Upper lobe of right lung (tissue), 1 donor: Measurements from ENCODE around the gene PHRF1. TPM values are rescaled to one million over a fixed set of nuclear protein-coding genes. Genes with fewer than 3 reads are reported as not detected.
A peak's percentile ranks its signal among the peaks of the same experiment; 100 is the strongest.

Source experiments
- ATAC-seq: fragments of 200-7000 bp; cut with Tn5 transposase; one replicate; pipeline ENCODE4 v1.9.1; 2020; ENCODE audit warnings: mild to moderate bottlenecking, moderate library complexity
- DNase-seq: peaks from one replicate; pipeline ENCODE4 v3.0.0-alpha.2; 2020
- H3K27ac ChIP-seq: fragments of 200-600 bp; one replicate; pipeline ENCODE4 v1.8.0; 2022
- H3K27me3 ChIP-seq: fragments of 200-600 bp; one replicate; pipeline ENCODE4 v1.8.0; 2022; ENCODE audit warnings: mild to moderate bottlenecking
- H3K36me3 ChIP-seq: fragments of 200-600 bp; one replicate; pipeline ENCODE4 v1.8.0; 2022
- H3K4me1 ChIP-seq: fragments of 200-600 bp; one replicate; pipeline ENCODE4 v1.8.0; 2022
- H3K4me3 ChIP-seq: fragments of 200-600 bp; one replicate; pipeline ENCODE4 v1.8.0; 2022; ENCODE audit warnings: mild to moderate bottlenecking
- H3K9me3 ChIP-seq: fragments of 200-600 bp; one replicate; pipeline ENCODE4 v1.8.0; 2022
- intact Hi-C: fragments of 100-400 bp; cut with DNase I; formaldehyde crosslinking; loops from one replicate; pipeline ENCODE4 v1.11.0; 2022
- total RNA-seq: library from RNA; stranded (reverse); fragmentation: NEBNext Ultra II Directional; extraction: Animal tissue kit (Norgen Biotek cat#: 25700); gene quantifications from one replicate; pipeline ENCODE4 v1.2.1, GENCODE V29; 2021
- TF ChIP-seq, protein P1 (sequence below): fragments of 200-600 bp; IDR thresholded peaks from one replicate; pipeline ENCODE4 v1.8.0; 2022; ENCODE audit warnings: antibody characterized with exemption
- donor health status: DM: no; HTN: yes; CAD: no; lungs with severe emphysema.

The PHRF1 gene
- total RNA-seq, 1 donor from 2014 or later: 31.0 TPM

DNA sequence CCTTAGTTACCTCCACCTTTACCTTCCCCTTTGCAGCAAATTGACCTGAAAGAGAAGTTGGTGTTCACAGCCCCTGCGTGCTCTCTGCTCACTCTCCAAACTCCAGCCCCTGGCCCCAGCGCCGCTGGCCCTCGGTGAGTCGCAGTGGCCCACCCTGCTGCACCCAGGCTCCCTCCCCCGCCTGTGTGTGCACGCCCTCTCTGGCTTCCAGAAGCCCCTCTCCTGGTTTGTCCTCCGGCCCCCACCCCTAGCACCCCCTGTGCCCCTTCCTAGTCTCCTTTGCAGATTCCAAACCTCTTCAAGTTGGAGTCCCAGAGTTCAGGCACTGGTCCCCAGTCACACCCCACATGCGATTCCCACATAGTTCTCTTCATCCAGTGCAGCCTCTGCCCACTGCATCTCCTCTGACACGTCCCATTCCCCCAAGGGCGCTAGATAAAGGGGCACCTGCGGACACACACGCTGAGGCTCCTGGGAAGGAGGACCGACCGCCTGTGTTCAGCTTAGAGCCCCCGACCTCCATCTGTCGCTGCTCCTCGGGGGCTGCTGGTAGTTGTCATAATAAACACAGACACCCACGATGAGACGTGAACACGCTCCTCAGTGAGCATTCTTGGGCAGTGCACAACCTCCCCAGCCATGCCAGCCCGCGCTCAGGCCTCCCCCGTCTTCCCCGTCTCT lies 1.5 kb upstream of the PHRF1 start:
- Histone ChIP-seq H3K36me3 (no peaks in the 10 kb centered on the region), H3K4me3 (peak overlapping the region; percentile 70), H3K4me1 (peaks cover 32% of the 10 kb centered on the region), H3K9me3 (no peaks in the 10 kb centered on the region), H3K27ac (no peak overlapping the region), H3K27me3 (no peaks in the 10 kb centered on the region)
- DNase-seq (no peak), ATAC-seq (no peak)
- TF ChIP-seq, protein P1, sequence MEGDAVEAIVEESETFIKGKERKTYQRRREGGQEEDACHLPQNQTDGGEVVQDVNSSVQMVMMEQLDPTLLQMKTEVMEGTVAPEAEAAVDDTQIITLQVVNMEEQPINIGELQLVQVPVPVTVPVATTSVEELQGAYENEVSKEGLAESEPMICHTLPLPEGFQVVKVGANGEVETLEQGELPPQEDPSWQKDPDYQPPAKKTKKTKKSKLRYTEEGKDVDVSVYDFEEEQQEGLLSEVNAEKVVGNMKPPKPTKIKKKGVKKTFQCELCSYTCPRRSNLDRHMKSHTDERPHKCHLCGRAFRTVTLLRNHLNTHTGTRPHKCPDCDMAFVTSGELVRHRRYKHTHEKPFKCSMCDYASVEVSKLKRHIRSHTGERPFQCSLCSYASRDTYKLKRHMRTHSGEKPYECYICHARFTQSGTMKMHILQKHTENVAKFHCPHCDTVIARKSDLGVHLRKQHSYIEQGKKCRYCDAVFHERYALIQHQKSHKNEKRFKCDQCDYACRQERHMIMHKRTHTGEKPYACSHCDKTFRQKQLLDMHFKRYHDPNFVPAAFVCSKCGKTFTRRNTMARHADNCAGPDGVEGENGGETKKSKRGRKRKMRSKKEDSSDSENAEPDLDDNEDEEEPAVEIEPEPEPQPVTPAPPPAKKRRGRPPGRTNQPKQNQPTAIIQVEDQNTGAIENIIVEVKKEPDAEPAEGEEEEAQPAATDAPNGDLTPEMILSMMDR: no peak
- intact Hi-C loops: no loop called here

DNA sequence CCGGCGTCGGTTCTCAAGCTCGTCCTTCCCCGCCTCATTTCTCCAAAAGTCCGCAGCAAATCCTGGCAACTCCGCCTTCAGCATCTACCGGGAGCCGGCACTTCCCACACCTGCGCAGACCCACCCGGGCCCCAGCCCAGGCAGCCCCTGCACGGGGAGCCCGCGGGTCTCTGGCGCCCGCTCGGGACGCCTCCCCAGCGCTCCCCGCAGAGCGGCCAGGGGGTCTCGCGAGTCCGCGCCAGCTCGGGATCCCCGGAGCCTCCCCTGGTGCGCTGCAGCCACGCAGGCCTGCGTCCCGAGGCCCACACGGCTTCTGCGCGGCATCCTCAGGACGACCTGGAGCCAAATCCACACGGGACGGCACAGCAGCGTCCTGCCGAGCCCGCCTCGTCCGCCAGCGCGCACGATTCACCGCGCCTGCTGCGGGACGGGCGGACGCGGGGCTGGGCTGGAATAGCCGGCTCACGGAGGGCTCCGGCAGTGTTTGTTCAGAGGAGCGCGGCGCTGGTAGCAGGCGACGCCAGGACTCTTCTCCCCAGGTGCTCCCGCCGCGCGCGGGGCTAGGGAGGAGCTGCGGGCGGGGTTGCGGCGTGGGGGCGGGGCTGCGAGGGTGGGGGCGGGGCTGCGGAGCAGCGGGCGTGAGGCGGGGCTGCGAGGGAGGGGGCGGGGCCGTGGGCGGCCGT lies 816 bp upstream of the PHRF1 start:
- intact Hi-C loops: no loop called here
- TF ChIP-seq, protein P1: no peak
- no peak for DNase-seq
- Histone ChIP-seq H3K36me3 (no peaks in the 10 kb centered on the region), H3K4me3 (peak overlapping the region; percentile 70), H3K27me3 (no peaks in the 10 kb centered on the region), H3K4me1 (peaks cover 32% of the 10 kb centered on the region), H3K27ac (peak overlapping the region; percentile 47), H3K9me3 (no peaks in the 10 kb centered on the region)
- ATAC-seq: peak; percentile 17

DNA sequence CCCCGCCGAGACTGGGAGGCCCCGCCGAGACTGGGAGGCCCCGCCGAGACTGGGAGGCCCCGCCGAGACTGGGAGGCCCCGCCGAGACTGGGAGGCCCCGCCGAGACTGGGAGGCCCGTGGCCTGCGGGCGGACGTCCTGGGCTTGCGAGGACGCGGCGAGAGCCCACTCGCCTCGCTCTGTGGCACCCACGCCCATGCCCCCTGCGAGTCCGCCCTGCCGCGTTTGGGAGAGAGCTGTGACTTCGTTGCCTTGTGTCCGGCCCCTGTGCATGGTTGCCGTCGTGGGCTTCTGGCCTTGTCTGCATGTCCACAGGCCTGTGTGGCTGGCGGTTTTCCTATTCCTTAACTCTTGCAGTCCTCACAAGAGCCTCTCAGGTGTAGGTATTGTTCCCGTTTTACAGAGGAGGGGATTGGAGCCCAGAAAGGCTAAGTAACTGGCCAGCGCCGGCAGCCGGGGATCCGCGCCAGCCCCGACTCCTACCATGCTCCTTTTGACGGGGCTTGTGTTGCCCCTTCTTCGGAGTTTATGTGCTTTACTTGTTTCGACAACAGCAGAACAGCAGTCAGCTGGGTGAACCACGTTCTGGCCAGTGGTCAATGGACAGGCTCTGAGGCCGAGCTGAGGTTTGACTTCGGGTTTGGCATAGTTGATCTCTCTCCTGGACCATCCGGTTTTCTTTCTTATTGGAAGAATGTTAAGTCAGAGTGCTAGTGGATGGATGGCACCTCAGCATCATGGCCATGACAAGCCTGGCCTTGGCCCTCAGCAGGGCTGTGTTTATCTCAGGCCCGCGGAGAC lies 741 bp downstream of the PHRF1 start:
- peaks cover 32% of the 10 kb centered on the region for H3K4me1 ChIP-seq
- DNase-seq (no peak), ATAC-seq (no peak)

DNA sequence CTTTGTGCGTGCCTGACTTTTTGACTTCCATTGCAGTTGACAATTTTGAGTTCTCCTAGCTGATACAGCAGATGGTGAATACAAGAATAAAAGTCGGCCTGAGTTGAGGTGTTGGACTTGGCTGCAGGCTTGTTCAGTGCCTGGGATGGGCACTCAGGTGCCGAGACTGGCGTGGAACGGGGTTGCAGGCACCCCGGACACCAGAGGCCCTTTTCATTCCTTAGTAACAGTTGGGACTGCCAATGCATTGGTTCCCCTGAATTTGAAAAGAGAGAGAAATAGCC lies 1.3 kb downstream of the PHRF1 start:
- no peak for DNase-seq
- H3K4me3 ChIP-seq: peak overlapping the region; percentile 89
- no peak for ATAC-seq
- no peaks in the 10 kb centered on the region for H3K9me3 ChIP-seq
- H3K36me3 ChIP-seq: peaks cover 12% of the 10 kb centered on the region
- TF ChIP-seq, protein P1: no peak
- intact Hi-C loops: no loop called here
- no peak overlapping the region for H3K27ac ChIP-seq
- no peaks in the 10 kb centered on the region for H3K27me3 ChIP-seq
- peaks cover 32% of the 10 kb centered on the region for H3K4me1 ChIP-seq

More for the DNA sequence above, 741 bp downstream of the PHRF1 start:
- Histone ChIP-seq H3K9me3 (no peaks in the 10 kb centered on the region), H3K36me3 (peaks cover 7% of the 10 kb centered on the region), H3K4me3 (peak overlapping the region; percentile 89), H3K27me3 (no peaks in the 10 kb centered on the region), H3K27ac (peak overlapping the region; percentile 71)
- intact Hi-C loops: no loop called here
- TF ChIP-seq, protein P1: no peak

DNA sequence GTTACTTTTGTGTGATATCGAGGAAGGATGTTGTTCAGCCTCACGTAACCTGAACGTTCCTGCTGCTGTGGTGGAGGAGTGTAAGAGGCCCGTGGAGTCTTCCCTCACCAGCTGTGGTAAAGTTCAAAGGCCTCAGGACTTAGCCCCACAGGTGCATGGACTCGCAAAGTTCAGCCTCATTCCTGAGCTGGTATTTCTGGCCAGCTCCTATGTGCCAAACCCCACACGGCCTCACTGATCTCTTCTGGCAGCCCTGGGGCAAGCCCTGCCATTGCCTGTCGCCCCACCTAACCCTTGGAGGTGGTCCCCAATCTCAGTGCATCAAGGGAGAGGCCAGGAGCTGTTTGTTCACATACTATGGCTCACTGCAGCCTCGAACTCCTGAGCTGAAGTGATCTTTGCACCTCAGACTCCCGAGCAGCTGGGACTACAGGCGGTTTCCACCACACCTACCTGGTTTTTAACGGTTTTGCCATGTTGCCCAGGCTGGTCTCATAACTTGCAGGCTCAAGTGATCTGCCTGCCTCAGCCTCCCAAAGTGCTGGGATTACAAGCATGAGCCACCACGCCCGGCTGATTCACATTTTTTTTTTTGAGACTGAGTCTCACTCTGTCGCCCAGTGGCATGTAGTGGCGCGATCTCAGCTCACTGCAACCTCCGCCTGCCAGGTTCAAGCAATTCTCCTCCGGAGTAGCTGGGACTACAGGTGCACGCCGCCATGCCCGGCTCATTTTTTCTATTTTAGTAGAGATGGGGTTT lies 2.2 kb downstream of the PHRF1 start:
- DNase-seq: no peak
- H3K4me1 ChIP-seq: peaks cover 26% of the 10 kb centered on the region
- H3K27me3 ChIP-seq: no peaks in the 10 kb centered on the region
- H3K4me3 ChIP-seq: peak overlapping the region; percentile 89
- H3K36me3 ChIP-seq: peaks cover 19% of the 10 kb centered on the region
- TF ChIP-seq, protein P1: no peak
- no peak for ATAC-seq
- intact Hi-C loops: no loop called here
- H3K27ac ChIP-seq: no peak overlapping the region
- H3K9me3 ChIP-seq: no peaks in the 10 kb centered on the region
